ENCODE results near the gene ZC3HAV1L. TPM values are rescaled to one million over a fixed set of nuclear protein-coding genes. Genes with fewer than 3 reads are reported as not detected.

Gene ZC3HAV1L
- total and polyA plus RNA-seq, 2 of the 8 experiments (the other 6 are each of a cell fraction or from before 2014, with no cell fraction given): 5.2 to 7.0 TPM

DNA sequence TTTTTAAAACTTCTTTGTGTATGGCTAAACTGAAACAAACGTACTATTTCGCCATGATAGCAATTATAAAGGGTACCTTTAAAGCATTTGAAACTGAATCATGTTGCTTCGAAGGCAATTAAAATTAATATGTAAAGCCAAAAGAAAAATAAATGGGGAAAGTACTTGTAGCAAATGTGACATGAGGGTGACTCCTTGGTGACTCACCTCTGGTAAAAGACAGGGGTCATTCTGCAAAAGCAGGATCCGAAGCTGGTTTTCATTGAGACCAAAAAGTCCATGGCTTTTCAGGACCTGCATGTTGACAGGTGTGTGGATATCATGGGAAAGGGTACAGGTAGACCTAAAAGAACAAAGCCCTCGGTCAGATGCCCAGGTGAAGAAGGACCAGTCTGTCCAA is 1.5 kb downstream of the ZC3HAV1L start:
- CTCF ChIA-PET (ENCODE audit: partially characterized antibody): interaction anchor here (1.2 to 2.0 kb wide), 4 partner anchors 9 to 99 kb away, joined by 3 to 8 read pairs (median 4); a partner anchor contains a TSS
- no peak for TF ChIP-seq RBBP5 (IDR thresholded peaks at IDR 0.05; ENCODE audit: borderline replicate concordance, low read depth, low read length)
- TF ChIP-seq, protein P1, sequence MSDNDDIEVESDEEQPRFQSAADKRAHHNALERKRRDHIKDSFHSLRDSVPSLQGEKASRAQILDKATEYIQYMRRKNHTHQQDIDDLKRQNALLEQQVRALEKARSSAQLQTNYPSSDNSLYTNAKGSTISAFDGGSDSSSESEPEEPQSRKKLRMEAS (IDR thresholded peaks at IDR 0.05): no peak
- no peak for TF ChIP-seq SP2 (IDR thresholded peaks at IDR 0.05; ENCODE audit: low read length)
- no peak for TF ChIP-seq CHD1 (IDR thresholded peaks at IDR 0.05; ENCODE audit: low read depth, low read length)
- no peak for TF ChIP-seq CREB1 (IDR thresholded peaks at IDR 0.05)
- no peak for TF ChIP-seq BRCA1 (IDR thresholded peaks at IDR 0.05; ENCODE audit: low read depth, low read length)
- DNase-seq (ENCODE audit: low read depth in 1 of 2, low spot score in 2 of 2) (no peak), FAIRE-seq (no peak)
- no peak overlapping the region for H3K23ac ChIP-seq (ENCODE audit: insufficient read length)
- POLR2A ChIA-PET (ENCODE audit: partially characterized antibody): interaction anchor here (0.9 to 1.7 kb wide), 3 partner anchors 11 to 20 kb away, joined by 3 to 4 read pairs (median 3); no protein-coding TSS in a partner anchor
- no peak overlapping the region for H4K5ac ChIP-seq (ENCODE audit: insufficient read length, low read depth, low read length)
- H3K4me2 ChIP-seq (ENCODE audit: insufficient read depth in 1 of 2, low read depth in 2 of 2, low read length in 2 of 2): peak overlapping the region; percentile 76 to 90; a peak in 2 of 4 replicates
- H2AK5ac ChIP-seq (ENCODE audit: low read depth, low read length): no peak overlapping the region
- peak overlapping the region in 1 of 4 experiments; percentile 77; a peak in 3 of 8 replicates for H3K4me3 ChIP-seq (ENCODE audit: extremely low read depth in 1 of 4, insufficient read depth in 2 of 4, low read depth in 3 of 4, low read length in 4 of 4)
- H3K9ac ChIP-seq (replicated peaks in 1 of 4; ENCODE audit: extremely low read depth in 1 of 4, low read depth in 3 of 4, low read length in 3 of 4): no peak overlapping the region
- no peak overlapping the region for H2BK15ac ChIP-seq (ENCODE audit: low read length)
- peaks cover 10% of the 10 kb centered on the region; the same call in 1 of the 2 replicates for H3K23me2 ChIP-seq (ENCODE audit: low read depth, low read length)
- peaks cover 3% of the 10 kb centered on the region; the same call in 1 of the 2 replicates for H3K79me1 ChIP-seq (ENCODE audit: low read depth, low read length)
- H4K8ac ChIP-seq (ENCODE audit: extremely low read depth, insufficient read depth, low read length): no peak overlapping the region
- H2BK20ac ChIP-seq (ENCODE audit: low read length): no peak overlapping the region
- peaks cover 5 to 12% (median 6%) of the 10 kb centered on the region in 4 experiments; a peak in 4 of 8 replicates for H3K36me3 ChIP-seq (ENCODE audit: control insufficient read depth in 2 of 4, insufficient read depth in 4 of 4, low read length in 3 of 4)
- H2BK5ac ChIP-seq (ENCODE audit: low read depth, low read length): no peak overlapping the region
- no peak overlapping the region for H3K14ac ChIP-seq (ENCODE audit: insufficient read length)
- peaks cover 5 to 9% (median 7%) of the 10 kb centered on the region in 4 experiments; a peak in 5 of 7 replicates for H3K4me1 ChIP-seq (replicated peaks in 1 of 4; ENCODE audit: control insufficient read depth in 3 of 4, insufficient read depth in 4 of 4, low read length in 3 of 4)
- H3K18ac ChIP-seq (ENCODE audit: extremely low read depth, low read length): no peak overlapping the region
- H3K9me3 ChIP-seq (ENCODE audit: insufficient read depth in 2 of 2, low read depth in 1 of 2, low read length in 1 of 2): no peaks in the 10 kb centered on the region
- H3K27me3 ChIP-seq (replicated peaks in 1 of 4; ENCODE audit: control insufficient read depth in 3 of 4, extremely low read depth in 1 of 4, insufficient read depth in 3 of 4, low read length in 3 of 4): peaks cover 0 to 2% (median 0%) of the 10 kb centered on the region in 4 experiments; a peak in 2 of 7 replicates
- no peak overlapping the region for H2AFZ ChIP-seq (ENCODE audit: low read length)
- no peak overlapping the region for H3K27ac ChIP-seq (ENCODE audit: low read depth, low read length)
- no peaks in the 10 kb centered on the region for H3K79me2 ChIP-seq (ENCODE audit: control insufficient read depth in 1 of 2, insufficient read depth in 2 of 2, low read length in 2 of 2)
- H2BK12ac ChIP-seq (ENCODE audit: low read depth, low read length): no peak overlapping the region
- WGBS, 2 experiments (ENCODE audit: extremely low coverage in 1 of 2, insufficient coverage in 1 of 2, insufficient read length in 1 of 2, insufficient replicate concordance in 2 of 2, low coverage in 1 of 2, low lambda C conversion rate in 2 of 2, missing lambda C conversion rate in 1 of 2): 94% methylated on average over 5 of the region's 5 CpGs; no CpG with 5 or more reads in 1 of the 2 experiments
- H4K20me1 ChIP-seq (replicated peaks in 1 of 2; ENCODE audit: control insufficient read depth in 1 of 2, insufficient read depth in 2 of 2, low read length in 2 of 2): no peaks in the 10 kb centered on the region
- H2BK120ac ChIP-seq (replicated peaks; ENCODE audit: low read depth, low read length): no peak overlapping the region
- H4K91ac ChIP-seq (replicated peaks; ENCODE audit: insufficient read length, low read length): no peak overlapping the region
- H3K4ac ChIP-seq (replicated peaks; ENCODE audit: insufficient read length, low read depth, low read length): no peak overlapping the region
- no peak overlapping the region for H3K56ac ChIP-seq (replicated peaks; ENCODE audit: insufficient read length, low read depth, low read length)
